ENCODE data around the gene PPP1R26.

The PPP1R26 gene

GRCh38 chr9:135500525-135501260 lies 21.1 kb downstream of the PPP1R26 start, which contains the start of gene MRPS2:
TSS of gene MRPS2 (plus strand) at chr9:135500682. CDS start at chr9:135500711, 29 bp downstream.
- peak; percentile 95 for TF ChIP-seq CTCF (IDR thresholded peaks at IDR 0.05)

- TF ChIP-seq CTCF (IDR thresholded peaks at IDR 0.05), result no peak
Observed at GRCh38 chr9:135501261-135502167, 21.9 kb downstream of the PPP1R26 start.

- no peak for TF ChIP-seq CTCF (IDR thresholded peaks at IDR 0.05)
Observed at GRCh38 chr9:135502168-135502872, 22.7 kb downstream of the PPP1R26 start.

- no peak for TF ChIP-seq CTCF (IDR thresholded peaks at IDR 0.05)
Observed at GRCh38 chr9:135502873-135503321, 23.3 kb downstream of the PPP1R26 start.

GRCh38 chr9:135503371-135504261 lies 24.0 kb downstream of the PPP1R26 start:
- no peak for TF ChIP-seq CTCF (IDR thresholded peaks at IDR 0.05)

GRCh38 chr9:135504262-135505243 lies 25.0 kb downstream of the PPP1R26 start:
- peak; percentile 93 for TF ChIP-seq CTCF (IDR thresholded peaks at IDR 0.05)

Measured in LNCAP (cell line).